ENCODE results near the gene ZCCHC17. TPM values are rescaled to one million over a fixed set of nuclear protein-coding genes. Genes with fewer than 3 reads are reported as not detected.
A peak's percentile ranks its signal among the peaks of the same experiment; 100 is the strongest.

Gene ZCCHC17
- total and polyA plus RNA-seq, 9 donors: 25.4 to 36.8 (median 27.5) TPM

DNA sequence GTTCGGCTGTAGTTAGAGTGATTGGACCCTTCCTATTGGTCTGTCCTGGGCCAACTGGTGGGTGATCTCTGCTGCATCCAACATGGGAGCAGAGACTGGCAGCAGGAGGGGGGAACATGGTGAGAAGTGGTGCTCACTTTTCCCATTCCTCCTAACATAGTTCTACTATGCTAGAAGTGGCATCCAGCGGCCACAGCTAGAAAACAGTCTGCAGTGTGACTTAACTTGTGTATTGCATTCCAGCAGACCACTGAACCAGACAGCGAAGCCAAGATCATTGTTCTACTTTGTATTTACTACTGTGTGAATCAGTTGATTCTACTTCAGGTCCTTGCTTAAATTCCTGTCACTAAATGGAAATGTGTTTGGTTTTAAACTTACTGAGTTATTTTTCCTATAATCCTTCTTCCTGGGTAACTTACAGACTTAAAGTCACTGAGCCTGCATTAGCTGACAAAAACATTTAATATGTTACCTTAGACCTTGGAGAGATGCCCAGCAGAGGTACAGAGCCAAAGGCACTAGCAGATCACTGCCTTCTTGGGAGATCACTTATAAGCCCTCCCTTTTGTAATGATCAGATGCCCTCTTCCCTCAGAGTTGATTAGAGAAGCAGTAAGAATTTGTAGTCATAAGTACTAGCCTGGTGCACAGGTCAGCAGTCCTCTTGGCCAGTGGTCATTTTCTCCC lies 67.9 kb downstream of the ZCCHC17 start:
- Histone ChIP-seq H3K27me3 (ENCODE audit: control insufficient read depth, insufficient read depth, low read length) (no peaks in the 10 kb centered on the region), H3K27ac (ENCODE audit: low read length) (no peak overlapping the region), H3K9me3 (replicated peaks; ENCODE audit: control insufficient read depth, low read depth, low read length) (no peaks in the 10 kb centered on the region), H3K36me3 (ENCODE audit: control insufficient read depth, insufficient read depth, low read length) (peaks cover 57% of the 10 kb centered on the region), H3K4me1 (ENCODE audit: control insufficient read depth, insufficient read depth, low read length) (peaks cover 10% of the 10 kb centered on the region), H3K4me3 (ENCODE audit: low read length) (no peak overlapping the region)
- DNase-seq: no peak
- WGBS (ENCODE audit: insufficient coverage): no CpG with 5 or more reads among the region's 3 CpGs

DNA sequence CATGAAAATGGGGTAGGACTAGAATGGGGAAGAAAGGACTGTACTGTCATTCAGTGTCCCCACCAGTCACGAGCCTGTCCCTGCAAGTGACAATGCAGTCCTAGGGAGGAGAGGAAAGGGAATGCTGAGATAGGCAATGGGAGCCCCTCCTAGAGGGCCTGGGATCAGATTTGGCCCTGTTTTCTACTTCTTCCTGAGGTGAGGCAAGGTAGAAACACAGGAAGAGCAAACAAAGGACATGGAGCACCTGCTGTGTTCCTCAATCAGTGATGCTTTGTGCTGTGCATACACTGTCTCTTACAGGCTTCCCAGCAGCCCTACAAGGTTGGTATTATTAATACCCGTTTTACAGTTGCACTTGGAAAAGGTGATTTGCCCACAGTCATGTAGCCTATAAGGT lies 70.0 kb downstream of the ZCCHC17 start:
- Histone ChIP-seq H3K4me1 (ENCODE audit: control insufficient read depth, insufficient read depth, low read length) (peaks cover 25% of the 10 kb centered on the region), H3K36me3 (ENCODE audit: control insufficient read depth, insufficient read depth, low read length) (peaks cover 46% of the 10 kb centered on the region), H3K9me3 (replicated peaks; ENCODE audit: control insufficient read depth, low read depth, low read length) (no peaks in the 10 kb centered on the region), H3K4me3 (ENCODE audit: low read length) (no peak overlapping the region), H3K27me3 (ENCODE audit: control insufficient read depth, insufficient read depth, low read length) (no peaks in the 10 kb centered on the region), H3K27ac (ENCODE audit: low read length) (no peak overlapping the region)
- DNase-seq: no peak
- WGBS (ENCODE audit: insufficient coverage): 76% methylated on average over 2 of the region's 2 CpGs

DNA sequence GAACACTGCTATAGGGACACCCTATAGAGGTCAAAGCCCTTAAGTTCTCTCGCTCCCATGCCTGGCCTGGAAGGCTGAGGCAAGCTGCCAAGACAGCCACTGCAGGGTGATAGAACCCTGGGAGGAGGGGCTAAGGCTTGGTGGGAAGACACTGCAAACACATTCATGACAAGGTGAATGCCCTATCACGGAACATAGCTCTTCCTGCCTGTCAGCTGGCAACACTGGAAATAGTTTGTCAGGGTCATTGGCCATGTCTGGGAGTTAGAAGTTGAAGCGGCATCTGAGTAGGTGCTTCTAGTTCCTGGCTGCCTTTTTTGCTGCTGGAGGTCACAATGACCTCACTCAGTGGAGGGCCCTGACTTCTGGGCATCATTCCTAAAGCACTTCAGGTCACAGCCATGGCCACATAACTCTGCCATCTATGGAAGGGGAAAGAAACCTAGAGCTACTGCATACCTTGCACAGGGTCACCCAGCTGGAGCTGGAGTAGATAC lies 71.8 kb downstream of the ZCCHC17 start:
- WGBS (ENCODE audit: insufficient coverage): 93% methylated on average over 3 of the region's 3 CpGs
- Histone ChIP-seq H3K36me3 (ENCODE audit: control insufficient read depth, insufficient read depth, low read length) (peaks cover 43% of the 10 kb centered on the region), H3K4me3 (ENCODE audit: low read length) (no peak overlapping the region), H3K27me3 (ENCODE audit: control insufficient read depth, insufficient read depth, low read length) (no peaks in the 10 kb centered on the region), H3K9me3 (replicated peaks; ENCODE audit: control insufficient read depth, low read depth, low read length) (no peaks in the 10 kb centered on the region), H3K27ac (ENCODE audit: low read length) (peak overlapping the region; percentile 58), H3K4me1 (ENCODE audit: control insufficient read depth, insufficient read depth, low read length) (peaks cover 42% of the 10 kb centered on the region)
- DNase-seq: peak; percentile 27

DNA sequence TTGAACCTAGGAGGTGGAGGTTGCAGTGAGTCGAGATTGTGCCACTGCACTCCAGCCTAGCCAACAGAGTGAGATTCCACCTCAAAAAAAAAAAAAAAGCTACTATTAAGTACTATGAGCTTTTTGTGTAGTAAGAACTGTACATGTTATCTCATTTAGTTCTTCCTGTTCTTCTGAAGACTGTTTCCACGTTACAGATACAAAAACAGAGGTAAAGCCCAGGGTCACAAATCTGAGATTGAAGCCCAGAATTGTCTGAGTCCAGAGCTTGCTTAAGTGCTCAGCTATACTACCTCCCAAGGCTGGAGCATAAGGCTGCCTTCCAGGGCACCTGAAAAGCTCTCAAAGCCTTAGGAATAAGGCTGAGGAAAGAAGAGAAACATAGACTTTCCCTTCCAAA lies 73.2 kb downstream of the ZCCHC17 start:
- peaks cover 29% of the 10 kb centered on the region for H3K36me3 ChIP-seq (ENCODE audit: control insufficient read depth, insufficient read depth, low read length)
- H3K4me3 ChIP-seq (ENCODE audit: low read length): no peak overlapping the region
- H3K9me3 ChIP-seq (replicated peaks; ENCODE audit: control insufficient read depth, low read depth, low read length): no peaks in the 10 kb centered on the region
- H3K4me1 ChIP-seq (ENCODE audit: control insufficient read depth, insufficient read depth, low read length): peaks cover 55% of the 10 kb centered on the region
- H3K27me3 ChIP-seq (ENCODE audit: control insufficient read depth, insufficient read depth, low read length): no peaks in the 10 kb centered on the region
- DNase-seq: no peak
- no CpG with 5 or more reads among the region's 2 CpGs for WGBS (ENCODE audit: insufficient coverage)
- no peak overlapping the region for H3K27ac ChIP-seq (ENCODE audit: low read length)

DNA sequence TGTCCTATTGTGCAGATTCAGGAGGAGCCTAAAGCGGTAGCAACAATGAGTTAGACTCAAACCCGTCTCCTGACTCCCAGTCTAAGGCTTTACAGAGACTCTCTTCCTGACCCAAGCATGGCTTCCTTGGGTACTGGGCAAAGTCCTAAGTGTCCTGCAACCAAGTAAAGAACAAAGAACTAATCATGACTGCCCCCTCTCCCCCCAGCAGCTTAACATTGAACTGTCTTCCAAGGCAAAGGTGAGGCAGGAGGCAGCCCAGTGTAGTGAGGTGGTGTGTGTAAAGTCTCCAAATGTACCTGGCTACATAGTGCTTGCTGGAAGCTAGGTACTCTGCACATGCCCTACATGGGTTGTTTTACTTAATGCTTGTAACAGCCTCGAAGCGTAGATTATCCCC lies 73.7 kb downstream of the ZCCHC17 start:
- DNase-seq: no peak
- H3K36me3 ChIP-seq (ENCODE audit: control insufficient read depth, insufficient read depth, low read length): peaks cover 24% of the 10 kb centered on the region
- H3K9me3 ChIP-seq (replicated peaks; ENCODE audit: control insufficient read depth, low read depth, low read length): no peaks in the 10 kb centered on the region
- H3K4me3 ChIP-seq (ENCODE audit: low read length): no peak overlapping the region
- no peak overlapping the region for H3K27ac ChIP-seq (ENCODE audit: low read length)
- H3K27me3 ChIP-seq (ENCODE audit: control insufficient read depth, insufficient read depth, low read length): no peaks in the 10 kb centered on the region
- WGBS (ENCODE audit: insufficient coverage): 76% methylated on average over 2 of the region's 4 CpGs
- peaks cover 60% of the 10 kb centered on the region for H3K4me1 ChIP-seq (ENCODE audit: control insufficient read depth, insufficient read depth, low read length)

DNA sequence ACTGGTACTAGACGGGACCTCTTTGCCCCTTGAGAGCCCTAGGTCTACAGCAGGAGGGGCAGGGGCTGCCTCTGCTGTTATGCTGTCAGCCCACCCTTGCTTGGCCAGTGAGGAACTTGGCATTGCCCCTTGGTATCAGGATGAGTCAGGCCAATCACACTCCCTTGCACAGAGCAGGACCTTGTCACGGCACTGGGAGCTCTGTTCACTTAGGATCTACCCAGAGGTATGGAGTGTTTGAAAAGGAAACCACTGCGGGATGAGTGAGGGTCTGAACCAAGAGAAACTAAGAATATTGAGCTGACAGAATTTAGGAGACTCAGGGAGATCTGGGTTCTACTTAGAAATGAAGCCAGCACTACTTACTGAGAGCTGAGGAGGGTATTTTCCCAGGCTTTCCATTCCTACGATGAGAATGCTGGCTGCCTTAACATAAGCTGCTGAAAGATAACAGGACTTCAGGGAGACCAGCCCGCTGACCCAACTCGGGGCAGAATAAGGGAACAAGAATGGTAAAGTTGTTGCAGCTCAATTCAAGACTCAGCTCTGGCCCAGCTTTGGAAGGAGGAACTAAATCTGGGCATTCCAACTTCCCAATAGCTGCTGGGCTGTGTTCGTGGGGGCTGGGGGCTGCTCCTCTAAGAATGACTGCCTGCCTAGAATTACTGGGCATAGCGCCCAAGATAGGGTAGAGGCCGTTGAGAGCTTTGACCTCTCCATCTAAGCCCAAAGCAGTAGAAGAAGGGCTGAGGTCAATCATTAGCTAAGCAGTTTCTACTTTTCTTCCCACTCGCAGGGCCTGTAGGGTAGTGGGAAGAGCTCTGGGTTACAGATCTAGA lies 74.5 kb downstream of the ZCCHC17 start:
- H3K27me3 ChIP-seq (ENCODE audit: control insufficient read depth, insufficient read depth, low read length): no peaks in the 10 kb centered on the region
- H3K4me1 ChIP-seq (ENCODE audit: control insufficient read depth, insufficient read depth, low read length): peaks cover 67% of the 10 kb centered on the region
- peak; percentile 37 for DNase-seq
- peak overlapping the region; percentile 96 for H3K27ac ChIP-seq (ENCODE audit: low read length)
- peak overlapping the region; percentile 36 for H3K4me3 ChIP-seq (ENCODE audit: low read length)
- no peaks in the 10 kb centered on the region for H3K9me3 ChIP-seq (replicated peaks; ENCODE audit: control insufficient read depth, low read depth, low read length)
- peaks cover 21% of the 10 kb centered on the region for H3K36me3 ChIP-seq (ENCODE audit: control insufficient read depth, insufficient read depth, low read length)
- WGBS (ENCODE audit: insufficient coverage): 66% methylated on average over 6 of the region's 10 CpGs

DNA sequence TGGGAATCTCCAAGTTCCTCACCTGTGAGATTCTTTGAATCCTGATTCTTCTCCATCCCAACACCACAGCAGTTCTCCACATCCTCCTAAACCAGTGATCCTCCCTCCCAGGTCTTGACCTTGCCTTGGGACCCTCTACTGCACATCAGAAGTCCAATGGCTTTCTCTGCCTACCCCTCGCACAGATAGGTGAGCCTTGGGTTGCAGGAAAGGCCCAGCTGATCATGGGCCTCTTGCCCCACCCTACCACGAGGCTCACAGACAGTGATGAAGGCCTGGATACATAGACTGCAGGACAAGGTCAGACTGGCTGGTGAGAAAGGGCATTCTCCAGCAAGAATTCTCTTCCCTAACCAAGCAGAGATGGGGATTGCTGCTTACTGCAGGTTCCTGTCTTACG lies 75.2 kb downstream of the ZCCHC17 start:
- no peak for DNase-seq
- Histone ChIP-seq H3K9me3 (replicated peaks; ENCODE audit: control insufficient read depth, low read depth, low read length) (no peaks in the 10 kb centered on the region), H3K27me3 (ENCODE audit: control insufficient read depth, insufficient read depth, low read length) (no peaks in the 10 kb centered on the region), H3K27ac (ENCODE audit: low read length) (peak overlapping the region; percentile 96), H3K4me1 (ENCODE audit: control insufficient read depth, insufficient read depth, low read length) (peaks cover 74% of the 10 kb centered on the region), H3K4me3 (ENCODE audit: low read length) (peak overlapping the region; percentile 36), H3K36me3 (ENCODE audit: control insufficient read depth, insufficient read depth, low read length) (peaks cover 13% of the 10 kb centered on the region)
- 85% methylated on average over 2 of the region's 3 CpGs for WGBS (ENCODE audit: insufficient coverage)

DNA sequence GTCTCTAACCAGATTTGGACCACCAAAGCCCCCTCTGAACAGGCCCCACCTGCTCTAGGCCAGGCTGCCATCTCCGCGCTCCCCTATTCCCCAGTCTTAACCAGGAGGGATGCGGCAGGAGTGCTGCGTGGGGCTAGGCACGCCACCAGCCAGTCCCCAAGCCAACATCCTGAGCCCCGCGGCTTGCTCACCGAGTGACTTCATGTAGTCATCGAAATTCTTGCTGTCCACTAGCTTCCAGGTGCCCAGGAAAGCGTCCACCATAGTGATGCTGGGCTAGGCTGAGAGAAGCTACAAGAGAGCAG lies 75.9 kb downstream of the ZCCHC17 start:
- peak; percentile 22 for DNase-seq
- 31% methylated on average over 10 of the region's 10 CpGs for WGBS (ENCODE audit: insufficient coverage)
- Histone ChIP-seq H3K27me3 (ENCODE audit: control insufficient read depth, insufficient read depth, low read length) (no peaks in the 10 kb centered on the region), H3K4me3 (ENCODE audit: low read length) (peak overlapping the region; percentile 36), H3K9me3 (replicated peaks; ENCODE audit: control insufficient read depth, low read depth, low read length) (no peaks in the 10 kb centered on the region), H3K27ac (ENCODE audit: low read length) (peak overlapping the region; percentile 96), H3K36me3 (ENCODE audit: control insufficient read depth, insufficient read depth, low read length) (peaks cover 7% of the 10 kb centered on the region), H3K4me1 (ENCODE audit: control insufficient read depth, insufficient read depth, low read length) (peaks cover 77% of the 10 kb centered on the region)

DNA sequence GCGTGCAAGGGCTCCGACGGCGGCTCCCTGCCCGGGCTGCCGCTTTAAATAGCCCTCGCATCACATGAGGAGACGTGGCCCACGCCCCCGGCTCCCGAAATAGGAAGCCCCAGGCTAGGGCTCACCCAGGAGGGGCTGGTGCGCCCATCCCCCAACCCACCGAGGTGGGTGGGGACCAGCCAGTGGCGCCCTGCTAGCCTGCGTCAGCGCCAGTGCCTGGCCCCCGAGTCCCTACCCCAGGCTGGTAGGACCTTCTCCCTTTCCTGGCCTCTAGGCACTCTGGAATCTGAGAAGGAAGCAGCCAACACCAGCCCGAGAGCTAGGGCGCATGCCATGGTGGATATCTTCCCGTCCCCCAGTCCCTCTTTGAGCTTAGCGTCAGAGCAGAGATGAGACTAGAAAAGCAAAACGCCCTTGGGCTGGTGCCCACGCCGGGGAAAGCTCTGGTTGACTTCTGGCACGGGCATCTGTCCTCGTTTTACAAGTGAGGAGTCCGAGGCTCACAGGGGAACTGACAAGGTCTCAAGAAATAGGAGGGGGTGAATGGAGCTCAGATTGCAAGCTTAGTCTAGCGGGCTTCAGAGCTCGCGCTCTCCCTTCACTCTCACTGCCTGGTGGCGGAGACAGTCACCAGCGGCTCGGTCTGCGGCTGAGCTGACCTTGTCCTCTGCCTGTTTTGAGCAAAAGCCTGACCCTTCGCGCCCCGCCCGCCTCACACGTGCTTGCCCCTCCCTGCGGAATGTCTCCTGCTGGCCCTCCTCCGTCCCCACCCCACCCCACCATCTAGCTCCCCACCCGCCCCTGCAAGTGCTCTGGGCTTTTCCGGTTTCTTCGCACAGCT lies 76.4 kb downstream of the ZCCHC17 start, which contains the start of gene FABP3:
Gene FABP3, minus strand, starts transcription at position 21 of the 841 bp plus-strand sequence. CDS start 62 bp downstream, outside the sequence.
- peak; percentile 90 for DNase-seq
- under 1% methylated on average over 41 of the region's 44 CpGs for WGBS (ENCODE audit: insufficient coverage)
- peaks cover 77% of the 10 kb centered on the region for H3K4me1 ChIP-seq (ENCODE audit: control insufficient read depth, insufficient read depth, low read length)

More for the DNA sequence above, 76.4 kb downstream of the ZCCHC17 start, which contains the start of gene FABP3:
- H3K27me3 ChIP-seq (ENCODE audit: control insufficient read depth, insufficient read depth, low read length): no peaks in the 10 kb centered on the region
- peak within 1 kb of the TSS; percentile 96 for H3K27ac ChIP-seq (ENCODE audit: low read length)
- H3K36me3 ChIP-seq (ENCODE audit: control insufficient read depth, insufficient read depth, low read length): peaks cover 3% of the 10 kb centered on the region
- no peaks in the 10 kb centered on the region for H3K9me3 ChIP-seq (replicated peaks; ENCODE audit: control insufficient read depth, low read depth, low read length)
- peak within 1 kb of the TSS; percentile 36 for H3K4me3 ChIP-seq (ENCODE audit: low read length)
